T-cell (primary cell): ENCODE results near the gene RNF214. TPM values are rescaled to one million over a fixed set of nuclear protein-coding genes. Genes with fewer than 3 reads are reported as not detected.
"Not testable (repeated sequence)": the region's sequence is repeated elsewhere in the genome, so short reads cannot be mapped to it uniquely, and the experiment has no call there.

Source experiments
- ATAC-seq, 4 experiments: fragments of 200-7000 bp in 3 of 4; fragments of 150-1000 bp in 1 of 4; cut with Tn5 transposase; replicated peaks in 1 of 4; 1 replicate in 3 of 4; 2 replicates in 1 of 4; pipeline ENCODE4 v1.10.0; 2021; ENCODE audit warnings: moderate library complexity in 3 of 4, mild to moderate bottlenecking in 2 of 4, moderate number of reproducible peaks in 1 of 4
- CTCF ChIA-PET, 2 donors: fragments of 300-600 bp; sonication (Branson Sonifier 250); formaldehyde crosslinking; loops; one replicate each; lab custom pipeline; 2022; ENCODE audit warnings: antibody characterized with exemption in 2 of 2; lab: Charles Lee
- POLR2A ChIA-PET, 2 donors: fragments of 300-600 bp; sonication (Branson Sonifier 250); formaldehyde crosslinking; loops; one replicate each; lab custom pipeline; 2022; ENCODE audit warnings: antibody characterized with exemption in 2 of 2; lab: Charles Lee
- DNase-seq, 35 experiments: peaks; one replicate each; pipeline versions ENCODE4 v3.0.0 to v3.0.0-alpha.2; 2013 to 2023
- H3K27ac ChIP-seq: one replicate; pipeline ENCODE4 v1.5.1; 2013; ENCODE audit warnings: low read length
- H3K27me3 ChIP-seq, 2 experiments: replicated peaks in 1 of 2; 1 replicate in 1 of 2; 2 replicates in 1 of 2; pipeline versions ENCODE4 v1.6.1 to v1.7.0; 2013; ENCODE audit warnings: low read length in 1 of 2, mixed read lengths in 1 of 2; ENCODE audit not compliant: control insufficient read depth in 2 of 2, insufficient read depth in 2 of 2; ENCODE audit errors: extremely low read depth in 1 of 2
- H3K36me3 ChIP-seq, 2 donors: 1 replicate in 1 of 2; 2 replicates in 1 of 2; pipeline versions ENCODE4 v1.6.1 to v1.7.0; 2013; ENCODE audit warnings: low read length in 1 of 2; ENCODE audit not compliant: control insufficient read depth in 2 of 2, insufficient read depth in 1 of 2; ENCODE audit errors: extremely low read depth in 1 of 2
- H3K4me1 ChIP-seq, 2 experiments: 1 replicate in 1 of 2; 2 replicates in 1 of 2; pipeline versions ENCODE4 v1.6.1 to v1.7.0; 2013; ENCODE audit warnings: low read length in 2 of 2, mixed read lengths in 1 of 2; ENCODE audit not compliant: insufficient read depth in 2 of 2, control insufficient read depth in 1 of 2; ENCODE audit errors: extremely low read depth in 1 of 2
- H3K4me3 ChIP-seq, 2 donors: 1 replicate in 1 of 2; 2 replicates in 1 of 2; pipeline versions ENCODE4 v1.5.1 to v1.7.0; 2013; ENCODE audit warnings: mild to moderate bottlenecking in 2 of 2, low read length in 1 of 2, moderate library complexity in 1 of 2; ENCODE audit not compliant: control insufficient read depth in 1 of 2; ENCODE audit errors: extremely low read depth in 1 of 2
- H3K9me3 ChIP-seq: 2 replicates; pipeline ENCODE4 v1.7.0; 2013
- H3K27ac Mint-ChIP-seq, 2 donors: one replicate each; pipeline ENCODE4 v1.8.0; 2020 to 2021; ENCODE audit warnings: mild to moderate bottlenecking in 2 of 2, mixed read lengths in 2 of 2
- H3K27me3 Mint-ChIP-seq, 2 donors: one replicate each; pipeline ENCODE4 v1.8.0; 2021 to 2022; ENCODE audit warnings: mixed read lengths in 2 of 2
- H3K36me3 Mint-ChIP-seq: one replicate; pipeline ENCODE4 v1.8.0; 2021; ENCODE audit warnings: mixed read lengths
- H3K4me1 Mint-ChIP-seq, 3 donors: one replicate each; pipeline ENCODE4 v1.8.0; 2020 to 2022; ENCODE audit warnings: mixed read lengths in 3 of 3, mild to moderate bottlenecking in 1 of 3
- H3K4me3 Mint-ChIP-seq, 3 donors: one replicate each; pipeline ENCODE4 v1.8.0; 2020 to 2022; ENCODE audit warnings: mild to moderate bottlenecking in 3 of 3, mixed read lengths in 3 of 3, moderate library complexity in 3 of 3
- H3K9me3 Mint-ChIP-seq, 3 donors: one replicate each; pipeline ENCODE4 v1.8.0; 2020 to 2022; ENCODE audit warnings: mixed read lengths in 3 of 3
- WGBS: methylation state at CpG from one replicate; pipeline ENCODE4 v1.1.5; 2013; ENCODE audit warnings: missing lambda C conversion rate; ENCODE audit not compliant: insufficient coverage; 5-methylcytosine and 5-hydroxymethylcytosine counted together
- total RNA-seq, 35 experiments: library from RNA in 6 of 35; stranded (reverse) in 6 of 35; fragments of 120-200 nt in 1 of 35; gene quantifications; one replicate each; pipeline versions ENCODE4 v1.2.1 to v1.2.4 and lab custom pipeline; 2013 to 2026

Gene RNF214
- total RNA-seq, 5 donors from 2014 or later (not counting 1 experiment from before 2014, with no cell fraction given): 21.6 to 31.7 (median 30.5) TPM

GRCh38 chr11:117255966-117256365, 23.5 kb downstream of the RNF214 start:
- H3K4me3 Mint-ChIP-seq: no peak overlapping the region
- Histone ChIP-seq H3K36me3 (peaks cover 0 to 5% of the 10 kb centered on the region in 2 donors), H3K9me3 (no peaks in the 10 kb centered on the region), H3K27me3 (no peaks in the 10 kb centered on the region), H3K4me3 (no peak overlapping the region), H3K4me1 (no peaks in the 10 kb centered on the region), H3K27ac (no peak overlapping the region)
- no peak overlapping the region for H3K27ac Mint-ChIP-seq
- no peaks in the 10 kb centered on the region for H3K27me3 Mint-ChIP-seq
- DNase-seq (no peak), ATAC-seq (no peak)
- ChIA-PET CTCF (interaction anchor here in 1 of 2 donors (0.7 kb wide), 1 partner anchor 1739 kb away, joined by 3 read pairs; no protein-coding TSS in a partner anchor), POLR2A (no interaction called here)
- no peaks in the 10 kb centered on the region for H3K9me3 Mint-ChIP-seq
- H3K4me1 Mint-ChIP-seq: peaks cover 0 to 2% (median 0%) of the 10 kb centered on the region in 3 donors
- peaks cover 42% of the 10 kb centered on the region for H3K36me3 Mint-ChIP-seq
- WGBS: 71% methylated on average over 2 of the region's 3 CpGs

- ChIA-PET CTCF (no interaction called here), POLR2A (no interaction called here)
- no peak overlapping the region for H3K27ac Mint-ChIP-seq
- no peaks in the 10 kb centered on the region for H3K4me1 ChIP-seq
- H3K9me3 ChIP-seq: no peaks in the 10 kb centered on the region
- H3K27me3 ChIP-seq: no peaks in the 10 kb centered on the region
- H3K9me3 Mint-ChIP-seq: no peaks in the 10 kb centered on the region
- peaks cover 0 to 5% of the 10 kb centered on the region in 2 donors for H3K36me3 ChIP-seq
- no peak for ATAC-seq
- H3K4me3 ChIP-seq: no peak overlapping the region
- H3K4me1 Mint-ChIP-seq: peaks cover 0 to 2% (median 0%) of the 10 kb centered on the region in 3 donors
- H3K27ac ChIP-seq: no peak overlapping the region
- WGBS: no CpG with 5 or more reads among the region's 2 CpGs
- H3K4me3 Mint-ChIP-seq: no peak overlapping the region
- no peaks in the 10 kb centered on the region for H3K27me3 Mint-ChIP-seq
- peaks cover 40% of the 10 kb centered on the region for H3K36me3 Mint-ChIP-seq
- no peak for DNase-seq
These were observed 24.1 kb downstream of the RNF214 start for GRCh38 chr11:117256573-117256972.

- Histone ChIP-seq H3K27ac (no peak overlapping the region), H3K4me1 (no peaks in the 10 kb centered on the region), H3K9me3 (no peaks in the 10 kb centered on the region), H3K36me3 (peaks cover under 1 to 3% of the 10 kb centered on the region in 2 donors), H3K4me3 (no peak overlapping the region), H3K27me3 (no peaks in the 10 kb centered on the region)
- no CpG with 5 or more reads among the region's 2 CpGs for WGBS
- ATAC-seq (no peak), DNase-seq (no peak)
- Mint-ChIP-seq H3K9me3 (no peaks in the 10 kb centered on the region), H3K27ac (no peak overlapping the region), H3K4me1 (peaks cover 0 to 2% (median 0%) of the 10 kb centered on the region in 3 donors), H3K27me3 (no peaks in the 10 kb centered on the region), H3K4me3 (no peak overlapping the region), H3K36me3 (peaks cover 40% of the 10 kb centered on the region)
- ChIA-PET CTCF (no interaction called here), POLR2A (no interaction called here)
These were observed 26.1 kb downstream of the RNF214 start for GRCh38 chr11:117258576-117258975.

- Mint-ChIP-seq H3K27me3 (no peaks in the 10 kb centered on the region), H3K4me1 (peaks cover 0 to 2% (median 0%) of the 10 kb centered on the region in 3 donors), H3K27ac (no peak overlapping the region), H3K36me3 (peaks cover 37% of the 10 kb centered on the region), H3K4me3 (no peak overlapping the region), H3K9me3 (no peaks in the 10 kb centered on the region)
- Histone ChIP-seq H3K4me3 (no peak overlapping the region), H3K36me3 (peaks cover 2 to 5% of the 10 kb centered on the region in 2 donors), H3K9me3 (no peaks in the 10 kb centered on the region), H3K27ac (no peak overlapping the region), H3K4me1 (no peaks in the 10 kb centered on the region), H3K27me3 (no peaks in the 10 kb centered on the region)
- ATAC-seq (no peak), DNase-seq (no peak)
- no CpG with 5 or more reads among the region's 1 CpG for WGBS
- POLR2A ChIA-PET: no interaction called here
- CTCF ChIA-PET: no interaction called here
These were observed 26.9 kb downstream of the RNF214 start for GRCh38 chr11:117259417-117259816.

- H3K4me1 ChIP-seq, ATAC-seq, H3K4me3 ChIP-seq, H3K36me3 ChIP-seq, H3K9me3 ChIP-seq, H3K27me3 ChIP-seq, H3K27me3 Mint-ChIP-seq, H3K4me3 Mint-ChIP-seq, H3K27ac ChIP-seq, H3K4me1 Mint-ChIP-seq, POLR2A ChIA-PET, DNase-seq, H3K27ac Mint-ChIP-seq, H3K9me3 Mint-ChIP-seq: not testable (repeated sequence)
- CTCF ChIA-PET: interaction anchor here in 1 of 2 donors (0.6 kb wide), 1 partner anchor 347 kb away, joined by 3 read pairs; no protein-coding TSS in a partner anchor
- 87% methylated on average over 3 of the region's 7 CpGs for WGBS
- H3K36me3 Mint-ChIP-seq: peaks cover 41% of the 10 kb centered on the region
These were observed 32.3 kb downstream of the RNF214 start for GRCh38 chr11:117264624-117265323.

GRCh38 chr11:117265745-117266144, 33.3 kb downstream of the RNF214 start:
- H3K27me3 Mint-ChIP-seq: no peaks in the 10 kb centered on the region
- POLR2A ChIA-PET: no interaction called here
- peaks cover 40% of the 10 kb centered on the region for H3K36me3 Mint-ChIP-seq

More at GRCh38 chr11:117265745-117266144, 33.3 kb downstream of the RNF214 start:
- no peak for ATAC-seq
- no peak overlapping the region for H3K4me3 Mint-ChIP-seq
- H3K27ac Mint-ChIP-seq: no peak overlapping the region
- Histone ChIP-seq H3K27me3 (no peaks in the 10 kb centered on the region), H3K4me3 (no peak overlapping the region), H3K27ac (no peak overlapping the region), H3K9me3 (no peaks in the 10 kb centered on the region), H3K36me3 (peaks cover 2 to 5% of the 10 kb centered on the region in 2 donors), H3K4me1 (no peaks in the 10 kb centered on the region)
- no peaks in the 10 kb centered on the region for H3K9me3 Mint-ChIP-seq
- H3K4me1 Mint-ChIP-seq: no peaks in the 10 kb centered on the region
- CTCF ChIA-PET: no interaction called here
- DNase-seq: no peak
- WGBS: no CpG with 5 or more reads among the region's 2 CpGs
